HepG2 (cell line): ENCODE results near the gene ACACB. TPM values are rescaled to one million over a fixed set of nuclear protein-coding genes. Genes with fewer than 3 reads are reported as not detected.

ENCODE experiments used
- ATAC-seq: fragments of 200-7000 bp; cut with Tn5 transposase; 3 replicates; pipeline ENCODE4 v1.9.1; 2020; ENCODE audit warnings: mild to moderate bottlenecking, moderate library complexity
- BruUV-seq: library from RNA; stranded (reverse); fragments of 400-500 nt; replicated peaks from 2 replicates; lab custom pipeline; 2021; lab: Mats Ljungman, UMichigan
- CTCF ChIA-PET: fragments of 300-600 bp; formaldehyde crosslinking; extraction: SDS; loops from one replicate; lab custom pipeline; 2021; ENCODE audit warnings: low total read pairs, inconsistent platforms, low intra/inter-chr PET ratio; lab: Yijun Ruan, JAX
- POLR2A ChIA-PET: fragments of 350-600 bp; sonication (Branson Sonifier 250); formaldehyde crosslinking; loops from one replicate; lab custom pipeline; 2020; ENCODE audit warnings: antibody characterized with exemption, inconsistent platforms; lab: Yijun Ruan, JAX
- DNase-seq: peaks from one replicate; pipeline ENCODE4 v3.0.0-alpha.2; 2015; ENCODE audit warnings: low spot score
- FAIRE-seq: peaks from 3 replicates; lab custom pipeline; 2011; peaks lifted over from hg19 to GRCh38; lab: Jason Lieb, UNC
- H2AFZ ChIP-seq: one replicate; pipeline ENCODE4 v1.6.1; 2011; ENCODE audit warnings: low read length, inconsistent platforms
- H3K27ac ChIP-seq: fragments of 300-600 bp; 3 replicates; pipeline ENCODE4 v1.8.0; 2011; ENCODE audit warnings: mixed run types, mild to moderate bottlenecking, mixed read lengths, low read length, inconsistent platforms; ENCODE audit not compliant: insufficient read depth; ENCODE audit errors: extremely low read length
- H3K27me3 ChIP-seq, 2 experiments: fragments of 200-600 bp in 1 of 2; 2 replicates in 1 of 2; 3 replicates in 1 of 2; pipeline versions ENCODE4 v1.6.0 to v1.8.0; 2011; ENCODE audit warnings: low read length in 2 of 2, mild to moderate bottlenecking in 2 of 2, moderate library complexity in 2 of 2, inconsistent platforms in 1 of 2; ENCODE audit not compliant: insufficient read depth in 2 of 2, control insufficient read depth in 1 of 2
- H3K36me3 ChIP-seq, 2 experiments: fragments of 200-600 bp in 1 of 2; replicated peaks in 1 of 2; 2 replicates in 1 of 2; 3 replicates in 1 of 2; pipeline versions ENCODE4 v1.5.1 to v1.8.0; 2011; ENCODE audit warnings: low read length in 2 of 2, inconsistent platforms in 1 of 2; ENCODE audit not compliant: insufficient read depth in 2 of 2, control insufficient read depth in 1 of 2
- H3K4me1 ChIP-seq: 2 replicates; pipeline ENCODE4 v1.5.1; 2012; ENCODE audit warnings: low read length, inconsistent platforms; ENCODE audit not compliant: insufficient read depth
- H3K4me2 ChIP-seq: 2 replicates; pipeline ENCODE4 v1.6.0; 2011; ENCODE audit warnings: low read depth, low read length, inconsistent platforms
- H3K4me3 ChIP-seq, 3 experiments: fragments of 200-600 bp in 1 of 3; sonication (generic), shearing (Covaris generic) in 1 of 3; replicated peaks in 1 of 3; 2 replicates each; pipeline ENCODE4 v1.5.1; 2011 to 2016; ENCODE audit warnings: low read length in 3 of 3, inconsistent platforms in 2 of 3, low read depth in 2 of 3, mild to moderate bottlenecking in 2 of 3, control low read depth in 1 of 3, mixed read lengths in 1 of 3; ENCODE audit not compliant: insufficient read depth in 1 of 3
- H3K79me2 ChIP-seq: one replicate; pipeline ENCODE4 v1.6.1; 2011; ENCODE audit warnings: low read length, inconsistent platforms; ENCODE audit not compliant: insufficient read depth
- H3K9ac ChIP-seq: 2 replicates; pipeline ENCODE4 v1.6.0; 2011; ENCODE audit warnings: mild to moderate bottlenecking, low read depth, low read length, inconsistent platforms; ENCODE audit not compliant: insufficient read depth
- H3K9me3 ChIP-seq: 2 replicates; pipeline ENCODE4 v1.5.1; 2012; ENCODE audit warnings: mild to moderate bottlenecking, low read length
- H4K20me1 ChIP-seq: 2 replicates; pipeline ENCODE4 v1.6.0; 2011; ENCODE audit warnings: inconsistent platforms, mild to moderate bottlenecking, low read length, moderate library complexity; ENCODE audit not compliant: insufficient read depth
- CBX1 ChIP-seq: IDR thresholded peaks from one replicate; pipeline ENCODE4 v1.6.1; 2016; ENCODE audit warnings: antibody characterized with exemption, low read depth
- CCAR2 ChIP-seq: fragments of 200-400 bp; formaldehyde crosslinking; optimal IDR thresholded peaks from 2 replicates; pipeline ENCODE3; 2018; ENCODE audit warnings: low read depth, mild to moderate bottlenecking, low read length, moderate library complexity
- FOSL2 ChIP-seq: sonication (generic); formaldehyde crosslinking; IDR thresholded peaks from 2 replicates; pipeline ENCODE4 v1.4.0; 2020; ENCODE audit warnings: missing genetic modification reagents
- HBP1 ChIP-seq: IDR thresholded peaks from 2 replicates; pipeline ENCODE4 v1.6.1; 2016; ENCODE audit warnings: low read depth, control low read depth
- HDAC1 ChIP-seq: sonication (generic); formaldehyde crosslinking; IDR thresholded peaks from 2 replicates; pipeline ENCODE4 v1.5.1; 2020; ENCODE audit warnings: mild to moderate bottlenecking, missing genetic modification reagents
- NBN ChIP-seq: fragments of 450-650 bp; conservative IDR thresholded peaks from 2 replicates; pipeline ENCODE4 v1.6.1; 2017
- PLRG1 ChIP-seq: fragments of 450-650 bp; conservative IDR thresholded peaks from 2 replicates; pipeline ENCODE4 v1.6.1; 2016
- SIX4 ChIP-seq: sonication (generic); formaldehyde crosslinking; IDR thresholded peaks from 2 replicates; pipeline ENCODE4 v1.4.0; 2020; ENCODE audit warnings: missing genetic modification reagents
- SMAD1 ChIP-seq: sonication (generic); formaldehyde crosslinking; IDR thresholded peaks from 2 replicates; pipeline ENCODE4 v1.4.0; 2020; ENCODE audit warnings: missing genetic modification reagents, low read depth, mild to moderate bottlenecking, borderline replicate concordance
- SUZ12 ChIP-seq: fragments of 150-350 bp; IDR thresholded peaks from 2 replicates; pipeline ENCODE4 v1.6.1; 2014; ENCODE audit warnings: low read depth, low read length
- THYN1 ChIP-seq: sonication (generic); formaldehyde crosslinking; IDR thresholded peaks from 2 replicates; pipeline ENCODE4 v1.8.1; 2023; ENCODE audit warnings: low read depth, mild to moderate bottlenecking, moderate library complexity, missing genetic modification reagents, borderline replicate concordance
- ZFX ChIP-seq: sonication (generic); formaldehyde crosslinking; IDR thresholded peaks from 2 replicates; pipeline ENCODE4 v1.4.0; 2020; ENCODE audit warnings: mild to moderate bottlenecking, low read depth, missing genetic modification reagents, moderate library complexity
- ZNF138 ChIP-seq: sonication (generic); formaldehyde crosslinking; IDR thresholded peaks from 2 replicates; pipeline ENCODE4 v1.5.0; 2020; ENCODE audit warnings: mild to moderate bottlenecking, low read depth, missing genetic modification reagents
- ZNF460 ChIP-seq: sonication (generic); formaldehyde crosslinking; IDR thresholded peaks from 2 replicates; pipeline ENCODE4 v1.5.1; 2020; ENCODE audit warnings: missing genetic modification reagents, mild to moderate bottlenecking, borderline replicate concordance
- ZNF558 ChIP-seq: sonication (generic); formaldehyde crosslinking; IDR thresholded peaks from 2 replicates; pipeline ENCODE4 v1.9.0; 2022; ENCODE audit warnings: mild to moderate bottlenecking, missing genetic modification reagents, borderline replicate concordance
- ZNF564 ChIP-seq: sonication (generic); formaldehyde crosslinking; IDR thresholded peaks from 2 replicates; pipeline ENCODE4 v1.8.1; 2023; ENCODE audit warnings: mild to moderate bottlenecking, missing genetic modification reagents
- WGBS: methylation state at CpG from one replicate; pipeline ENCODE4 v1.1.6; 2017; ENCODE audit warnings: low lambda C conversion rate; 5-methylcytosine and 5-hydroxymethylcytosine counted together
- in situ Hi-C: cut with HindIII; loops from 2 replicates; pipeline ENCODE4 v1.10.0; 2017; ENCODE audit warnings: low pct_unique_long_range_greater_than_20kb; ENCODE audit not compliant: extremely low pct_ligation_motif_present
- intact Hi-C: fragments of 100-400 bp; cut with micrococcal nuclease; formaldehyde crosslinking; loops from one replicate; pipeline ENCODE4 v1.10.0; 2022; ENCODE audit not compliant: unreplicated experiment
- polyA plus RNA-seq, 8 experiments: library from polyadenylated mRNA; depleted of rRNA in 3 of 8; stranded (reverse) in 7 of 8; unstranded in 1 of 8; fragments of >200 nt; fragmentation: Illumina TruSeq in 4 of 8; extraction: Trizol in 4 of 8; gene quantifications; 2 replicates each; pipeline versions ENCODE4 v1.2.1 to v1.2.3, GENCODE V29; 2011 to 2016; ENCODE audit warnings: low read depth in 4 of 8, missing spikeins in 1 of 8, mixed read lengths in 1 of 8; ENCODE audit not compliant: insufficient read depth in 1 of 8
- total RNA-seq, 5 experiments: library from RNA; depleted of rRNA; stranded (reverse); fragments of >200 nt; fragmentation: Illumina TruSeq; extraction: Trizol; gene quantifications; 2 replicates each; pipeline ENCODE4 v1.2.3, GENCODE V29; 2016; ENCODE audit warnings: low read depth in 1 of 5
- TF ChIP-seq, protein P1 (sequence below): sonication (generic); formaldehyde crosslinking; IDR thresholded peaks from 2 replicates; pipeline ENCODE4 v1.5.0; 2020; ENCODE audit warnings: mild to moderate bottlenecking, missing genetic modification reagents, borderline replicate concordance
- TF ChIP-seq, protein P2 (sequence below): sonication (generic); formaldehyde crosslinking; IDR thresholded peaks from 2 replicates; pipeline ENCODE4 v1.8.0; 2022; ENCODE audit warnings: mild to moderate bottlenecking, missing genetic modification reagents
- TF ChIP-seq, protein P3 (sequence below): sonication (generic); formaldehyde crosslinking; conservative IDR thresholded peaks from 2 replicates; pipeline ENCODE4 v1.4.0; 2020; ENCODE audit warnings: missing genetic modification reagents
- TF ChIP-seq, protein P4 (sequence below): IDR thresholded peaks from 2 replicates; pipeline ENCODE4 v1.6.1; 2012; ENCODE audit warnings: inconsistent platforms

Gene ACACB
- total and polyA plus RNA-seq, 2 of the 13 experiments (the other 11 are each of a cell fraction or from before 2014, with no cell fraction given): 6.2 to 8.6 TPM

DNA sequence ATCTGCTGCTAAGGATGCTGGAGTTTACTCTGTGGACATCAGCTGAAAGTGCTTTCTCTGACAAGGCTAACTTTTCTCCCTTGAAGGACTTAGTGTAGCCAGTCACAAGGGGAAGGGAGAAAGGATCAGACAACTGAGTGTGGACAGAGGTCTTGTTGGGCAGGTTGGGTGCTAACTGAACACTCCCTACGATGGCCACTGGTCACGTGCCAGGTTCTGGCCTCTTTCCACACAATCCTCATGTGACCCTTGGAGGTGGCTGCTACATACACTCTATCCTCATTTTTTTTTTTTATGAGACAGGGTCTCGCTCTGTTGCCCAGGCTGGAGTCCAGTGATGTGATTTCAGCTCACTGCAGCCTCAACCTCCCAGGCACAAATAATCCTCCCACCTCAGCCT is 153.0 kb downstream of the ACACB start (continued):
- no peak for TF ChIP-seq NBN
- TF ChIP-seq CBX1: no peak
- TF ChIP-seq FOSL2: no peak
- TF ChIP-seq, protein P1, sequence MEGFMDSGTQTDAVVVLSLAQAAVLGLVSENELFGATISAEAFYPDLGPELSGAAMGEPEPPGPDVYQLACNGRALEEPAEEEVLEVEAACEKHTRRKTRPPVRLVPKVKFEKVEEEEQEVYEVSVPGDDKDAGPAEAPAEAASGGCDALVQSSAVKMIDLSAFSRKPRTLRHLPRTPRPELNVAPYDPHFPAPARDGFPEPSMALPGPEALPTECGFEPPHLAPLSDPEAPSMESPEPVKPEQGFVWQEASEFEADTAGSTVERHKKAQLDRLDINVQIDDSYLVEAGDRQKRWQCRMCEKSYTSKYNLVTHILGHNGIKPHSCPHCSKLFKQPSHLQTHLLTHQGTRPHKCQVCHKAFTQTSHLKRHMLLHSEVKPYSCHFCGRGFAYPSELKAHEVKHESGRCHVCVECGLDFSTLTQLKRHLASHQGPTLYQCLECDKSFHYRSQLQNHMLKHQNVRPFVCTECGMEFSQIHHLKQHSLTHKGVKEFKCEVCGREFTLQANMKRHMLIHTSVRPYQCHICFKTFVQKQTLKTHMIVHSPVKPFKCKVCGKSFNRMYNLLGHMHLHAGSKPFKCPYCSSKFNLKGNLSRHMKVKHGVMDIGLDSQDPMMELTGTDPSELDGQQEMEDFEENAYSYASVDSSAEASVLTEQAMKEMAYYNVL: no peak
- TF ChIP-seq SIX4 (CRISPR knock-in tag): no peak

DNA sequence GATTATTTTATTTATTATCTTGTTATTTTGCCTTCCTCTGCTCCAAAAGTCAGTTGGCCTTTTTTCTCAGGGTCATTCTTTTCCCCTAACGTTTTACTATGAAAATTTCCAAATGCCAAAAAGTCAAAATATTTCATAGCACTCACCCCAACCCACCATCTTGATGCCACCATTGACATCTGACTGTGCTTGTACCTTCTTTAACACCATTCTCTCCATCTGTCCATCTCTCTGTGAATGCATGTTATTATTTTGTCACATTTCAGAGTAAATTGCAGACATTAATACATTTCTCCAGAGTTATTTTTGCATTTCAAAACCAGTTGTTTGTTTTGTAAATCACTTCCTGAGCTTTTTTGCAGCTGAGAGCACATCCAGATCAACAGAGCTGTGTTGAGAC is 154.1 kb downstream of the ACACB start:
- intact Hi-C loops (no loop called here), in situ Hi-C loops (no loop called here)
- no peak overlapping the region for H3K27ac ChIP-seq
- H3K4me3 ChIP-seq: no peak overlapping the region
- H3K9ac ChIP-seq: no peak overlapping the region
- no TSS peak for BruUV-seq
- ChIA-PET CTCF (no interaction called here), POLR2A (no interaction called here)
- H3K4me2 ChIP-seq: no peak overlapping the region
- DNase-seq: no peak
- H4K20me1 ChIP-seq: no peaks in the 10 kb centered on the region
- FAIRE-seq: no peak
- H3K9me3 ChIP-seq: no peaks in the 10 kb centered on the region
- H3K79me2 ChIP-seq: no peaks in the 10 kb centered on the region
- H3K4me1 ChIP-seq: no peaks in the 10 kb centered on the region
- no peak overlapping the region for H2AFZ ChIP-seq
- 14% methylated on average over 1 of the region's 1 CpG for WGBS
- H3K27me3 ChIP-seq: no peaks in the 10 kb centered on the region
- ATAC-seq: no peak
- peaks cover 0 to 8% of the 10 kb centered on the region in 2 experiments; a peak in 2 of 5 replicates for H3K36me3 ChIP-seq
- TF ChIP-seq THYN1 (CRISPR knock-in tag) (no peak), ZNF138 (CRISPR knock-in tag) (no peak), CCAR2 (no peak), ZNF558 (CRISPR knock-in tag) (no peak), HBP1 (CRISPR knock-in tag) (no peak), PLRG1 (no peak), HDAC1 (CRISPR knock-in tag) (no peak), ZNF564 (CRISPR knock-in tag) (no peak), SMAD1 (CRISPR knock-in tag) (no peak), ZNF460 (CRISPR knock-in tag) (no peak), SUZ12 (no peak), ZFX (CRISPR knock-in tag) (no peak)
- TF ChIP-seq, protein P2, sequence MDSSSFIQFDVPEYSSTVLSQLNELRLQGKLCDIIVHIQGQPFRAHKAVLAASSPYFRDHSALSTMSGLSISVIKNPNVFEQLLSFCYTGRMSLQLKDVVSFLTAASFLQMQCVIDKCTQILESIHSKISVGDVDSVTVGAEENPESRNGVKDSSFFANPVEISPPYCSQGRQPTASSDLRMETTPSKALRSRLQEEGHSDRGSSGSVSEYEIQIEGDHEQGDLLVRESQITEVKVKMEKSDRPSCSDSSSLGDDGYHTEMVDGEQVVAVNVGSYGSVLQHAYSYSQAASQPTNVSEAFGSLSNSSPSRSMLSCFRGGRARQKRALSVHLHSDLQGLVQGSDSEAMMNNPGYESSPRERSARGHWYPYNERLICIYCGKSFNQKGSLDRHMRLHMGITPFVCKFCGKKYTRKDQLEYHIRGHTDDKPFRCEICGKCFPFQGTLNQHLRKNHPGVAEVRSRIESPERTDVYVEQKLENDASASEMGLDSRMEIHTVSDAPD (CRISPR knock-in tag): no peak
- TF ChIP-seq, protein P3, sequence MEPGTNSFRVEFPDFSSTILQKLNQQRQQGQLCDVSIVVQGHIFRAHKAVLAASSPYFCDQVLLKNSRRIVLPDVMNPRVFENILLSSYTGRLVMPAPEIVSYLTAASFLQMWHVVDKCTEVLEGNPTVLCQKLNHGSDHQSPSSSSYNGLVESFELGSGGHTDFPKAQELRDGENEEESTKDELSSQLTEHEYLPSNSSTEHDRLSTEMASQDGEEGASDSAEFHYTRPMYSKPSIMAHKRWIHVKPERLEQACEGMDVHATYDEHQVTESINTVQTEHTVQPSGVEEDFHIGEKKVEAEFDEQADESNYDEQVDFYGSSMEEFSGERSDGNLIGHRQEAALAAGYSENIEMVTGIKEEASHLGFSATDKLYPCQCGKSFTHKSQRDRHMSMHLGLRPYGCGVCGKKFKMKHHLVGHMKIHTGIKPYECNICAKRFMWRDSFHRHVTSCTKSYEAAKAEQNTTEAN (CRISPR knock-in tag): no peak
- TF ChIP-seq, protein P4, sequence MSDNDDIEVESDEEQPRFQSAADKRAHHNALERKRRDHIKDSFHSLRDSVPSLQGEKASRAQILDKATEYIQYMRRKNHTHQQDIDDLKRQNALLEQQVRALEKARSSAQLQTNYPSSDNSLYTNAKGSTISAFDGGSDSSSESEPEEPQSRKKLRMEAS: no peak
